ENCODE data around the gene HIP1.
"Not testable (repeated sequence)": the region's sequence is repeated elsewhere in the genome, so short reads cannot be mapped to it uniquely, and the experiment has no call there.

Gene HIP1

GRCh38 chr7:75608451-75609122 lies 130.2 kb downstream of the HIP1 start:
- no peak overlapping the region for H3K9ac ChIP-seq (ENCODE audit: low read depth, low read length)
- peaks cover 4% of the 10 kb centered on the region for H3K4me1 ChIP-seq (ENCODE audit: control insufficient read depth, insufficient read depth, low read length)
- no peaks in the 10 kb centered on the region for H3K9me3 ChIP-seq (ENCODE audit: control insufficient read depth, insufficient read depth, low read length)
- peaks cover 2% of the 10 kb centered on the region for H3K36me3 ChIP-seq (ENCODE audit: control insufficient read depth, insufficient read depth, low read length)
- no peak overlapping the region for H3K4me3 ChIP-seq (ENCODE audit: low read depth, low read length)
- no peaks in the 10 kb centered on the region for H3K27me3 ChIP-seq (ENCODE audit: control insufficient read depth, insufficient read depth, low read length)

DNA sequence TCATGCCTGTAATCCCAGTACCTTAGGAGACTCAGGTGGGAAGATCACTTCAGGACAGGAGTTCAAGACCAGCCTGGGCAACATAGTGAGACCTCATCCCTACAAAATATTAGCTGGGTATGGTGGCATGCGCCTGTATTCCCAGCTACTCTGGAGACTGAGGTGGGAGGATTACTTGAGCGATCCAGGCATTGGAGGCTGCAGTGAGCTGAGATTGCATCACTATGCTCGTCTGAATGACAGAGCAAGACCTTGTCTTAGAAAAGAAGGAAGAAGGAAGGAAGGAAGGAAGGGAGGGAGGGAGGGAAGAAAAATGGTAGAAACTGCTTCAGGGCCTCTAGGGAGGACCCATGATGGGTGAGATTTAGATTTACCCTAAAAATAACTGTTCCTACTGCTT lies 134.3 kb downstream of the HIP1 start:
- Histone ChIP-seq H3K9me3 (ENCODE audit: control insufficient read depth, insufficient read depth, low read length) (no peaks in the 10 kb centered on the region), H3K4me3 (ENCODE audit: low read depth, low read length) (no peak overlapping the region), H3K4me1 (ENCODE audit: control insufficient read depth, insufficient read depth, low read length) (peaks cover 5% of the 10 kb centered on the region), H3K27me3 (ENCODE audit: control insufficient read depth, insufficient read depth, low read length) (no peaks in the 10 kb centered on the region), H3K9ac (ENCODE audit: low read depth, low read length) (no peak overlapping the region), H3K36me3 (ENCODE audit: control insufficient read depth, insufficient read depth, low read length) (peaks cover 4% of the 10 kb centered on the region)

DNA sequence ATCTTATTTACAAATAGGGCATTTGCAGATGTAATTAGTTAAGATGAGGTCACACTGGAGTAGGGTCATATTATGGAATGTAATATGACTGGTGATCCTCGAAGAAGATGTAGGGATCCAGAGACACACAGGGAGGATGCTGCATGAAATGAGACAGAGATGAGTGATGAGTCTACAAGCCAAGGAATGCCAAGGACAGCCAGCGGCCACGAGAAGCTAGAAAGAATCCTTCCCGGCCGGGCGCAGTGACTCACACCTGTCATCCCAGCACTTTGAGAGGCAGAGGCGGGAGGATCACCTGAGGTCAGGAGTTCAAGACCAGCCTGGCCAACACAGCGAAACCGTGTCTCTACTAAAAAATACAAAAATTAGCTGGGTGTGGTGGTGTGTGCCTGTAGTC lies 135.9 kb downstream of the HIP1 start:
- H3K9me3 ChIP-seq (ENCODE audit: control insufficient read depth, insufficient read depth, low read length); H3K4me3 ChIP-seq (ENCODE audit: low read depth, low read length); H3K27me3 ChIP-seq (ENCODE audit: control insufficient read depth, insufficient read depth, low read length); H3K9ac ChIP-seq (ENCODE audit: low read depth, low read length); H3K36me3 ChIP-seq (ENCODE audit: control insufficient read depth, insufficient read depth, low read length): not testable (repeated sequence)
- H3K4me1 ChIP-seq (ENCODE audit: control insufficient read depth, insufficient read depth, low read length): peaks cover 16% of the 10 kb centered on the region

DNA sequence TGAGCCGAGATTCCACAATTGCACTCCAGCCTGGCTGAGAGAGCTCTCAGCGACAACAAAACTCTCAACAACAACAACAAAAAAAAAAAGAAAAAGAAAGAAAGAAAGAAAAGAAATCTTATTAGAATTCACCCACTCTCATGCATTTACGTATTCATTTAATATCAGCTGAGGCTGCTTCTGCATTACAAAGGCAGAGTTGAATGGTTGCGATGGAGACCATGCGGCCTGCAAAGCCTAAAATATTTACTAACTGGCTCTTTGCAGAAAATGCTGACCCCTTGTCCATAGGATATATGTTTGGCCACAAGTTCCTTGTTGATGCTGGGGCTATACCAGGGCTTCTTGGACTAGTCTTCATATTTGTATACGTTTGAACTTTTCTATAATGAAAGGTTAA lies 137.2 kb downstream of the HIP1 start:
- Histone ChIP-seq H3K4me3 (ENCODE audit: low read depth, low read length) (no peak overlapping the region), H3K9me3 (ENCODE audit: control insufficient read depth, insufficient read depth, low read length) (no peaks in the 10 kb centered on the region), H3K27me3 (ENCODE audit: control insufficient read depth, insufficient read depth, low read length) (no peaks in the 10 kb centered on the region), H3K36me3 (ENCODE audit: control insufficient read depth, insufficient read depth, low read length) (peaks cover 9% of the 10 kb centered on the region), H3K9ac (ENCODE audit: low read depth, low read length) (no peak overlapping the region), H3K4me1 (ENCODE audit: control insufficient read depth, insufficient read depth, low read length) (peaks cover 21% of the 10 kb centered on the region)

DNA sequence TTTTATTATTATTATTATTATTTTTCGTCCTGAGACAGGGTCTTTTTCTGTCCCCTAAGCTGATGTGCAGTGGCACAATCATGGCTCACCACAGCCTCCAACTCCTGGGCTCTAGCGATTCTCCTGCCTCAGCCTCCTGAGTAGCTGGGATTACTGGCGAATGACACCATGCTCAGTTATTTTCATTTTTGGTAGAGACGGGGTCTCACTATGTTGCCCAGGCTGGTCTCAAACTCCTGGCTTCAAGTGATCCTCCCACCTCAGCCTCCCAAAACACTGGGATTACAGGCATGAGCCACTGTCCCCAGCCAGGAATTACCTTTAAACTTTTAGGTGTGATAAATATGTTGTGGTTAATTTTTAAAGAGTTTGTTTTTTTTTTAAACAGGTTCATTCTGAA lies 138.0 kb downstream of the HIP1 start:
- not testable (repeated sequence) for H3K9ac ChIP-seq (ENCODE audit: low read depth, low read length); H3K9me3 ChIP-seq (ENCODE audit: control insufficient read depth, insufficient read depth, low read length); H3K27me3 ChIP-seq (ENCODE audit: control insufficient read depth, insufficient read depth, low read length); H3K4me3 ChIP-seq (ENCODE audit: low read depth, low read length); H3K36me3 ChIP-seq (ENCODE audit: control insufficient read depth, insufficient read depth, low read length)
- peaks cover 21% of the 10 kb centered on the region for H3K4me1 ChIP-seq (ENCODE audit: control insufficient read depth, insufficient read depth, low read length)

DNA sequence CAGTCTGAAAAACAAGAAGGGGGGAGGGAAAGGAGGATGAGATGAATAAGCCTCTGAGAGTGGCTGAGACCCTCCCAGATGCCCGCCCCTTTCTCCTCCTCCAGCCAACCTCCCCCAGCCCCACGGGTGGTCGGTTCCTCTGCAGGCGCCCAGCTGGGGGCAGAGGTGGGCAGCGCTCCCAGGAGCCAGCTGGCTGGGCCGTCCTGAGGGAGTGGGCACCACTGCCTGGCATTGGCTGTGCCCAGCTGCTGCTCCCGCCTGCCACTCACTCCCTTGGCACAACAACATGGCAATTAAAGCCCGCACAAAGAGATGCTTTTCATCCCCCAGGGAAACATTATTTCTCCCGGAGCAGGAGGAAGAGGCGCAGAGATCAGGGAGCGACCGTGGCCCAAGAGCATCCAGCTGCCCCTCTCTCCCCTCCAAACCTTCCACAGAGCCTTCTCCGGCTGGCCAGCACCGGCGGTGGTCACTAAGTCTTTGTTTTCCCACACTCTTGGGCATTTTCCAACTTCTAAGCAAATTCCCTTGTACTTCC lies 139.4 kb downstream of the HIP1 start:
- Histone ChIP-seq H3K9ac (ENCODE audit: low read depth, low read length) (peak overlapping the region; percentile 24), H3K4me3 (ENCODE audit: low read depth, low read length) (peak overlapping the region; percentile 30), H3K9me3 (ENCODE audit: control insufficient read depth, insufficient read depth, low read length) (no peaks in the 10 kb centered on the region), H3K4me1 (ENCODE audit: control insufficient read depth, insufficient read depth, low read length) (peaks cover 21% of the 10 kb centered on the region), H3K27me3 (ENCODE audit: control insufficient read depth, insufficient read depth, low read length) (no peaks in the 10 kb centered on the region), H3K36me3 (ENCODE audit: control insufficient read depth, insufficient read depth, low read length) (peaks cover 12% of the 10 kb centered on the region)

GRCh38 chr7:75596727-75597614 lies 141.8 kb downstream of the HIP1 start:
- H3K36me3 ChIP-seq (ENCODE audit: control insufficient read depth, insufficient read depth, low read length): peaks cover 23% of the 10 kb centered on the region
- peaks cover 21% of the 10 kb centered on the region for H3K4me1 ChIP-seq (ENCODE audit: control insufficient read depth, insufficient read depth, low read length)
- no peak overlapping the region for H3K4me3 ChIP-seq (ENCODE audit: low read depth, low read length)
- no peaks in the 10 kb centered on the region for H3K9me3 ChIP-seq (ENCODE audit: control insufficient read depth, insufficient read depth, low read length)
- H3K9ac ChIP-seq (ENCODE audit: low read depth, low read length): no peak overlapping the region
- no peaks in the 10 kb centered on the region for H3K27me3 ChIP-seq (ENCODE audit: control insufficient read depth, insufficient read depth, low read length)

DNA sequence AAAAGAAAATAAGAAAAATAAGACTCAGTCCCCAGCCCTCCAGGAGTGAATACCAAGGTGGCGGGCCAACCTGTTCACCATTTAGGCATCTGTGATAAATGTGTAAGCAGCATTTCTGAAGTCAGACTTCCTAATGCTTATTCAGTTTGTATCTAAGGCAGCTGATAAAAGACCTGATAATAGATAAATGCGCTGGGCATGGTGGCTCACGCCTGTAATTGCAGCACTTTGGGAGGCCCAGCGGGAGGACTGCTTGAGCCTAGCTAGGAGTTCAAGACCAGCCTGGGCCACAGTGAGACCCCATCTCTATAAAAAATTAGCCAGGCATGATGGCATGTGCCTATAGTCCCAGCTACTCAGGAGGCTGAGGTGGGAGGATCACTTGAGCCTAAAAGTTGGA lies 143.0 kb downstream of the HIP1 start:
- Histone ChIP-seq H3K27me3 (ENCODE audit: control insufficient read depth, insufficient read depth, low read length) (no peaks in the 10 kb centered on the region), H3K36me3 (ENCODE audit: control insufficient read depth, insufficient read depth, low read length) (peaks cover 31% of the 10 kb centered on the region), H3K9ac (ENCODE audit: low read depth, low read length) (no peak overlapping the region), H3K4me3 (ENCODE audit: low read depth, low read length) (no peak overlapping the region), H3K9me3 (ENCODE audit: control insufficient read depth, insufficient read depth, low read length) (no peaks in the 10 kb centered on the region), H3K4me1 (ENCODE audit: control insufficient read depth, insufficient read depth, low read length) (peaks cover 18% of the 10 kb centered on the region)

DNA sequence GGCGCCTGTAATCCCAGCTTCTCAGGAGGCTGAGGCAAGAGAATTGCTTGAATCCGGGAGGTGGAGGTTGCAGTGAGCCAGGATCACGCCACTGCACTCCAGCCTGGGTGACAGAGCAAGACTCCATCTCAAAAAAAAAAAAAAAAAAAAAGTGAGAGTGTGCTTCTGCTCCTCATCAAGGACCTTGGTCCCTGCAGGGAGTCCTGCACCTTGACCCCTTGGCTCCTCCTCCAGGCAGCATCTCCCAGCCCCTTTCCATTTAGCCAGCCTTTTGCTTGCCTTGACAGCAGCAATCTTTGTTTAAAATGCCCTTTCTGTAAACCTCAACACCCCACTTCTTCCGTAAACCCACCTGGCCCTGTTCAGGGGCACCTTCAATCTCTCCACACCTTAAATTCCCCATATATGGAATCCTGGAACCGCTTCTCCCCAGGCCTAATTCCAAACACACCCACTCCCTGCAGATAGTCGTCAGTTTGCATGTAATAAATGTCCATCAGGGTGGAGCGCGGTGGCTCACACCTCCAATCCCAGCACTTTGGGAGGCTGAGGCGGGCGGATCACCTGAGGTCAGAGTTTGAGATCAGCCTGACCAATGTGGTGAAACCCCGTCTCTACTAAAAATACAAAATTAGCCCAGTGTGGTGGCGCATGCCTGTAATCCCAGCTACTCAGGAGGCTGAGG lies 145.1 kb downstream of the HIP1 start:
- H3K9ac ChIP-seq (ENCODE audit: low read depth, low read length); H3K9me3 ChIP-seq (ENCODE audit: control insufficient read depth, insufficient read depth, low read length); H3K4me3 ChIP-seq (ENCODE audit: low read depth, low read length); H3K4me1 ChIP-seq (ENCODE audit: control insufficient read depth, insufficient read depth, low read length); H3K27me3 ChIP-seq (ENCODE audit: control insufficient read depth, insufficient read depth, low read length): not testable (repeated sequence)
- H3K36me3 ChIP-seq (ENCODE audit: control insufficient read depth, insufficient read depth, low read length): peaks cover 27% of the 10 kb centered on the region

- no peak overlapping the region for H3K9ac ChIP-seq (ENCODE audit: low read depth, low read length)
- H3K9me3 ChIP-seq (ENCODE audit: control insufficient read depth, insufficient read depth, low read length): no peaks in the 10 kb centered on the region
- H3K27me3 ChIP-seq (ENCODE audit: control insufficient read depth, insufficient read depth, low read length): no peaks in the 10 kb centered on the region
- peaks cover 29% of the 10 kb centered on the region for H3K36me3 ChIP-seq (ENCODE audit: control insufficient read depth, insufficient read depth, low read length)
- peaks cover under 1% of the 10 kb centered on the region for H3K4me1 ChIP-seq (ENCODE audit: control insufficient read depth, insufficient read depth, low read length)
- no peak overlapping the region for H3K4me3 ChIP-seq (ENCODE audit: low read depth, low read length)
Measured at GRCh38 chr7:75591467-75592255, 147.1 kb downstream of the HIP1 start.

- H3K9me3 ChIP-seq (ENCODE audit: control insufficient read depth, insufficient read depth, low read length): no peaks in the 10 kb centered on the region
- H3K4me1 ChIP-seq (ENCODE audit: control insufficient read depth, insufficient read depth, low read length): no peaks in the 10 kb centered on the region
- no peak overlapping the region for H3K4me3 ChIP-seq (ENCODE audit: low read depth, low read length)
- no peak overlapping the region for H3K9ac ChIP-seq (ENCODE audit: low read depth, low read length)
- peaks cover 36% of the 10 kb centered on the region for H3K36me3 ChIP-seq (ENCODE audit: control insufficient read depth, insufficient read depth, low read length)
- no peaks in the 10 kb centered on the region for H3K27me3 ChIP-seq (ENCODE audit: control insufficient read depth, insufficient read depth, low read length)
Measured at GRCh38 chr7:75590373-75591005, 148.3 kb downstream of the HIP1 start.

Data from iPS-15b (cell line).